KMS-11 (cell line): ENCODE results near the gene ECSCR.

ENCODE experiments used
- H2AFZ ChIP-seq: fragments of 200-600 bp; sonication (generic); 2 replicates; pipeline ENCODE4 v1.6.1; 2016; ENCODE audit warnings: antibody characterized with exemption, mixed run types, low read depth
- H3K27ac ChIP-seq: fragments of 200-600 bp; sonication (generic); 2 replicates; pipeline ENCODE4 v1.6.1; 2016; ENCODE audit warnings: mild to moderate bottlenecking, mixed run types
- H3K27me3 ChIP-seq: fragments of 200-600 bp; sonication (generic); 2 replicates; pipeline ENCODE4 v1.6.1; 2017; ENCODE audit warnings: mild to moderate bottlenecking, low read depth, mixed run types, moderate library complexity; ENCODE audit not compliant: insufficient read depth
- H3K36me3 ChIP-seq: fragments of 200-600 bp; sonication (generic); 2 replicates; pipeline ENCODE4 v1.6.1; 2017; ENCODE audit warnings: mild to moderate bottlenecking, mixed run types; ENCODE audit not compliant: insufficient read depth
- H3K4me1 ChIP-seq: fragments of 200-600 bp; sonication (generic); 2 replicates; pipeline ENCODE4 v1.6.1; 2016; ENCODE audit warnings: mild to moderate bottlenecking, low read depth, mixed run types; ENCODE audit not compliant: poor library complexity, severe bottlenecking
- H3K4me2 ChIP-seq: fragments of 200-600 bp; sonication (generic); 2 replicates; pipeline ENCODE4 v1.7.0; 2016; ENCODE audit warnings: mild to moderate bottlenecking, mixed run types
- H3K4me3 ChIP-seq: fragments of 200-600 bp; sonication (generic); IDR thresholded peaks from 2 replicates; pipeline ENCODE4 v1.6.1; 2017; ENCODE audit warnings: low read depth, low read length, mixed read lengths; ENCODE audit not compliant: insufficient read depth
- H3K79me2 ChIP-seq: fragments of 200-600 bp; sonication (generic); 2 replicates; pipeline ENCODE4 v1.6.1; 2016; ENCODE audit warnings: low read depth, mixed run types; ENCODE audit not compliant: insufficient read depth
- H3K9ac ChIP-seq: fragments of 200-600 bp; sonication (generic); 2 replicates; pipeline ENCODE4 v1.6.1; 2016; ENCODE audit warnings: mild to moderate bottlenecking, mixed run types
- H4K20me1 ChIP-seq: fragments of 200-600 bp; sonication (generic); 2 replicates; pipeline ENCODE4 v1.6.1; 2016; ENCODE audit warnings: mild to moderate bottlenecking, mixed run types; ENCODE audit not compliant: insufficient read depth
- TF ChIP-seq, protein P1 (sequence below): fragments of 200-600 bp; sonication (generic); conservative IDR thresholded peaks from 2 replicates; pipeline ENCODE4 v1.6.1; 2017; ENCODE audit warnings: low read depth, mild to moderate bottlenecking, antibody characterized with exemption, low read length, moderate library complexity, mixed read lengths

ECSCR gene

DNA sequence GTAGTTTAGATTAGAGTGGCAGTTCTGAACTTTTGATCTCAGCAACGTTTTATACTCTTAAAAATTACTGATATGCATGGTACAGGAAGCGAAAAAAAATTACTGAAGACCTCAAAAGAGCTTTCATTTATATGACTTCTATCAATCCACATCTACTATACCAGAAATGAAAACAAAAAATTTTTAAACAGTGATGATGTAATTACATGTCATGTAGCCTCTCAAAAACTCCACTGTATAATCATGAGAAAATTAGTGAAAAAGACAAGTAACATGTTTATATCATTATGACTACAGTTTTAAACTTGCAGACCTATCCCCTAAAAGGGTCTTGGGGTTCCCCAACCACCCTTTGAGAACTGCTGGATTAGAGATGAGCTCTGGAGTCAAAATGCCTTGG, 32.5 kb downstream of the ECSCR start:
- TF ChIP-seq, protein P1, sequence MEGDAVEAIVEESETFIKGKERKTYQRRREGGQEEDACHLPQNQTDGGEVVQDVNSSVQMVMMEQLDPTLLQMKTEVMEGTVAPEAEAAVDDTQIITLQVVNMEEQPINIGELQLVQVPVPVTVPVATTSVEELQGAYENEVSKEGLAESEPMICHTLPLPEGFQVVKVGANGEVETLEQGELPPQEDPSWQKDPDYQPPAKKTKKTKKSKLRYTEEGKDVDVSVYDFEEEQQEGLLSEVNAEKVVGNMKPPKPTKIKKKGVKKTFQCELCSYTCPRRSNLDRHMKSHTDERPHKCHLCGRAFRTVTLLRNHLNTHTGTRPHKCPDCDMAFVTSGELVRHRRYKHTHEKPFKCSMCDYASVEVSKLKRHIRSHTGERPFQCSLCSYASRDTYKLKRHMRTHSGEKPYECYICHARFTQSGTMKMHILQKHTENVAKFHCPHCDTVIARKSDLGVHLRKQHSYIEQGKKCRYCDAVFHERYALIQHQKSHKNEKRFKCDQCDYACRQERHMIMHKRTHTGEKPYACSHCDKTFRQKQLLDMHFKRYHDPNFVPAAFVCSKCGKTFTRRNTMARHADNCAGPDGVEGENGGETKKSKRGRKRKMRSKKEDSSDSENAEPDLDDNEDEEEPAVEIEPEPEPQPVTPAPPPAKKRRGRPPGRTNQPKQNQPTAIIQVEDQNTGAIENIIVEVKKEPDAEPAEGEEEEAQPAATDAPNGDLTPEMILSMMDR, result no peak
- H3K36me3 ChIP-seq, result no peaks in the 10 kb centered on the region

DNA sequence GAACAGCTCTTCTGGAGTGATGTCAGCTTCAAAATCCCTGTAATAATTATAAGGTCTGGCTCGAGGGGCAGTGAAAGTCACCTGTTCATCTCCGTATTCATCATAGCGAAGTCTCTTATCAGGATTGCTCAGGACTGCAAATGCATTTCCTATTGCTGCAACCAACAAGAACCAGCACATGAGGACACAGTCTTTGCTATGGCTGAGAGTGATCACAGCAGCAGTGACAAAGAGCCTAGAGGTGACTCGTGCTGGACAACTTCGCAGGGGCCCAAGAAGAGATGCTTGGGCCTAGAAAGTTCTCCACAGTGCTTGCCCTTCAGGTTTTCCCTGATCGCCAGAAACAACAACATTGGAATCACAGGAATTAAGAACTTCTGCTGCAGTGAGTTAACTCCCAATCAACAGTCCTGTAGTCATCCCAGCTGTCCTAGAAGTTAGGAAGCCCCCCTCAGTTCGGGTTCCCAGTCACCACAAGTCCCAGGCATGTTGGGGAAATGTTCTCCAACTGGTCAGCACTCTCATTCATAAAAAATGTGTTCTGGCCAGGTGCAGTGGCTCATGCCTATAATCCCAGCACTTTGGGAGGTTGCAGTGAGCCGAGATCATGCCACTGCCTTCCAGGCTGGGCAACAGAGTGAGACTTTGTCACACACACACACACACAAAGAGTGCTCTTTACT, 36.2 kb downstream of the ECSCR start:
- peaks cover 15% of the 10 kb centered on the region for H3K4me1 ChIP-seq
- H3K4me2 ChIP-seq, result no peak overlapping the region
- no peaks in the 10 kb centered on the region for H4K20me1 ChIP-seq
- no peaks in the 10 kb centered on the region for H3K79me2 ChIP-seq
- TF ChIP-seq, protein P1, result no peak
- no peak overlapping the region for H3K27ac ChIP-seq
- no peak overlapping the region for H2AFZ ChIP-seq
- no peaks in the 10 kb centered on the region for H3K36me3 ChIP-seq
- H3K27me3 ChIP-seq, result no peaks in the 10 kb centered on the region
- no peak overlapping the region for H3K9ac ChIP-seq
- no peak overlapping the region for H3K4me3 ChIP-seq

More for the DNA sequence above, 32.5 kb downstream of the ECSCR start:
- Histone ChIP-seq H3K4me3 (no peak overlapping the region), H2AFZ (no peak overlapping the region), H3K27ac (no peak overlapping the region), H3K4me2 (no peak overlapping the region), H3K27me3 (no peaks in the 10 kb centered on the region), H3K79me2 (no peaks in the 10 kb centered on the region), H3K4me1 (peaks cover 6% of the 10 kb centered on the region), H3K9ac (no peak overlapping the region), H4K20me1 (no peaks in the 10 kb centered on the region)

DNA sequence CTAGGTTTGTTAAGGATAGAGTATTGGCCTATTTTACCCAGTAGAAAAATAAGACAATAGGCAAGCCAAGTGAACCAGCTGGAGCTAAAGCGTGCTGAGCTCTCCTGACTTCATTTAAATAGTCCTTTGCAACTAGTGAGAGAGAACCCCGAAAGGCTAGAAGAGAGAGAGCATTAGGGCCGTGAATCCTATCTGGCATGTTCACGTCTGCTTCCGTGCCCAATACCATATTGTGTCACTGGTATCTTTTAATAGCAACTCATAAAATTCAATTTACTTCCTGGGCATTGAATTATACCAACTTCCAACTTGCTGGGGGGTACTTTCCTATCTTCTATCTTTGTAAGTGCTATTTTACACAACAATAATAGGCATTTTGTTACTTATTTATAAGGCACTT, 37.0 kb downstream of the ECSCR start:
- Histone ChIP-seq H3K4me3 (no peak overlapping the region), H3K79me2 (no peaks in the 10 kb centered on the region), H3K36me3 (no peaks in the 10 kb centered on the region), H3K27ac (no peak overlapping the region), H3K9ac (no peak overlapping the region), H4K20me1 (no peaks in the 10 kb centered on the region), H3K27me3 (no peaks in the 10 kb centered on the region), H3K4me1 (peaks cover 15% of the 10 kb centered on the region), H3K4me2 (no peak overlapping the region), H2AFZ (no peak overlapping the region)
- TF ChIP-seq, protein P1, result no peak

DNA sequence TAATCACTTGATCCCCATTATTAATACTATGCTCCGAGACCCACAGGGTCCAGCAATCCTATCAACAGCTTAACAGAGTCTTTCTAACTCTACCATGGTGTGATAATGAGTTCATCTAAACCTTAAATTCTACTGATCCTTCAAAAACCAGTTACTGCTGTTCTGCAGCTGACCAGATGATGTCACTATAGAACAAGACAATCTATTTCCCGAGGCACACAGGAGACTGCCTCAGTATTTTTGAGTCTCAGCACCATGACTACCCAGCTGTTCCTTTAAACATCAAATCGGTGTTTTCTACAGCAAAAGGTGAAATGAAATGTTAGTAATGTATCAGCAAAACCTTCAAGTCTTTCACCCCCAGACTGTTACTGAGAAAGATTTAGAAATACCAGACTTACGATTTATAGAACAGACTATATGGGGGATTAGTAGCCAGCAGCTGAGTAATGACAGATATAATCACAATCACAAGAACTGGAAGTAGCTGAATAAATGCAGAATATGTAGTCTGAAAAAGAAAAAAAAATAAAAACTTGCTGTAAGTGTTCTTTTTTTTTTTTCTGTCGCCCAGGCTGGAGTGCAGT, 40.1 kb downstream of the ECSCR start:
- Histone ChIP-seq H3K79me2 (no peaks in the 10 kb centered on the region), H2AFZ (no peak overlapping the region), H3K27ac (no peak overlapping the region), H3K4me1 (peaks cover 39% of the 10 kb centered on the region), H3K4me2 (peak overlapping the region; percentile 24), H4K20me1 (no peaks in the 10 kb centered on the region), H3K4me3 (no peak overlapping the region), H3K27me3 (no peaks in the 10 kb centered on the region), H3K36me3 (no peaks in the 10 kb centered on the region), H3K9ac (no peak overlapping the region)
- TF ChIP-seq, protein P1, result peak; percentile 81
